HG02884 (cell line): ENCODE data around the gene RAB34.

Source experiments
- ATAC-seq: cut with Tn5 transposase; IDR thresholded peaks from one replicate; pipeline ENCODE4 v1.9.1; 2021; ENCODE audit warnings: mild to moderate bottlenecking, moderate library complexity; ENCODE audit not compliant: unreplicated experiment

The RAB34 gene, protein sequence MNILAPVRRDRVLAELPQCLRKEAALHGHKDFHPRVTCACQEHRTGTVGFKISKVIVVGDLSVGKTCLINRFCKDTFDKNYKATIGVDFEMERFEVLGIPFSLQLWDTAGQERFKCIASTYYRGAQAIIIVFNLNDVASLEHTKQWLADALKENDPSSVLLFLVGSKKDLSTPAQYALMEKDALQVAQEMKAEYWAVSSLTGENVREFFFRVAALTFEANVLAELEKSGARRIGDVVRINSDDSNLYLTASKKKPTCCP

GRCh38 chr17:28717578-28718332, at the start of gene RAB34:
RAB34 (minus strand) TSS chr17:28717868; CDS start chr17:28717266, 602 bp downstream.
- no peak for ATAC-seq

DNA sequence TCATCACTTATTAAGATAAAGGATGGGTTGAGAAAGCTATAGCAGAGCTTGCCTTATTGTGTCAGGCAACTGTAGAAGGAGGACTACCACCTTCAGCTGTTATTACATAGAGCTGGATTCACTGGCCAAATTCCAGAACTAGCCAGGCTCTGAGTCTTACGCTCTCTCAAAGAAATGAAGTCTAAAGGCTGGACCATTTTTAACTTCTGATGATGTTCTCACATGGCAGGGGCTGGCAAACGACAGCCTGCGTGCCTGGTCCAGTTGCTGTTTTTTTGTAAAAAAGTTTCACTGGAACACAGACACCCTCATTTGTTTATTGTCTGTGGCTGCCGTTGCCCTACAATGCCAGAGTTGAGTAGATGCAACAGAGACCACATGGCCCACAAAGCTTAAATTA, 47.4 kb upstream of the RAB34 start:
- ATAC-seq, result no peak

- no peak for ATAC-seq
Observed at GRCh38 chr17:28763804-28764266, 46.2 kb upstream of the RAB34 start.

DNA sequence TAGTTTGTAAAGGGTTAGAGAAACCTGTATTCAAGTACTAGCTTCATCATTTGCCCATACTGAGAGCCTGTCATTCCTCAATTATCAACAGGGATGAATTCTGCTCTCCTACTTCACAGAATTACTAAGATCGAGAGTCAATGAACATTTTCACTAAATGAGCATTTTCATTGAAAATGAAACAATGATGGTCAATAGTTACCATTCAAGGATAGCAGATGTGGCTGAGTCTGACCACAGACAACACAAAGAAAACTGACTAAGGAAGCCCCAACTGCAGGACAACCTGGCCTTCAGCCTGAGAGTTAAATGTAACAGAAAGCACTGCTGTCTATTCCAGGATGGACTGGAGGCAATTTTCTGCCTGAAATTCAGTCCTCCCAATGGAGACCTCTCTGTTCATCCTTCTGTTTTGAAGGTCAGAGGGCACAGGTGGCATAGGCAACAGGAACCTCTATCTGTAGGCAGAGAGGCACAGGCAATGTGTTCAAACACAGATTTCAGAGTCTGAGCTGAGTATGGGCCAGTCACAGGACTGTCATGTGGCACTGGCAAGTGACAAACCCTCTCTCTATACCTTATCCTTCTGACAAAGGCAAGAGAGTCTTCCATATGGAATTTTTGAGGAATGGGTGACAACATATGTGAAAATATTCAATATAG, 45.6 kb upstream of the RAB34 start:
- no peak for ATAC-seq

DNA sequence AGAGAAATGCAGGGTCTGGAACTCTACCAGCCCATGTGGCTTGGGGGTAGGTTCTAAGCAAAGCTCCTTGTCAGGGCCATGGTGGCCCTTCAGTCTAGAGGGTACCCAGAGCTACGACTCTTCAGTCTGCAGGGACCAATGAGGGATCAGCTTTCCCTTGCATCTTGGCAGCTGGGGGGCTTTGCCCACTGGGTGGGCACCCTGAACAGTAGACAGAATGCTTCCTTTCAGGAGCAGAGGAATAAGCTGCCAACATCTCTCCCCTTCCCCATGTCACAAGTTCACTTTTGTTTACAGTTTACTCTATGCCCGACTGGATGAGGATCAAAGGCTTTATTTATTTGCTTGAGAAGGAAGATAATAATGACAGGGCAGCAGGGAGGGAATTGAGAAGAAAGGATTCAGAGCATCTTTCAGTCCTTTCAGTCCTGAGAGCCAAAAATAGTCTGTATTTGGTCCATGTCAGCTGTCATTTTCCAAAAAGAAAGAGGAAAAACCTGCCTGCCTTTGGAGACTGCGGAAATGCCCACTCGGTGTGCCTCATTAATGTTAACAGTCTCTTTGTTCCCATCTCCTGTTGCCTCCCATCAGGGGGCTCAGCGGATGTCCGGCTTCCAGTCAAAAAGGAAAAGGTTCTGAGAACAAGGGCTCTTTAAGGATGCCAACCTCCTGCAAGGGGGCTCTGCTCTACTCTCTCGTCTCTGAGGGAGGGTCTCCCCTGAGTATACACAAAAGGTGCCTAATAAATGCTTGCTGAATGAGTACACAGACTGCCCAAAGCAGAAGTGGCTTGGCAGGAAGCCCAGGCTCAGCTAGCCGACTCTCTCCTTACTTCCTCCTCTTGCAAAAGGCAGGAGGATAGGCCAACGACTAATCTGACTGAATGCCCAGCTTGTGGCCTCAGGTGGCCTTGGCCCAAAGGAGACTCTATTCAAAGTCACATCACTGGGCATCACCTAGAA, 43.2 kb upstream of the RAB34 start:
- no peak for ATAC-seq

DNA sequence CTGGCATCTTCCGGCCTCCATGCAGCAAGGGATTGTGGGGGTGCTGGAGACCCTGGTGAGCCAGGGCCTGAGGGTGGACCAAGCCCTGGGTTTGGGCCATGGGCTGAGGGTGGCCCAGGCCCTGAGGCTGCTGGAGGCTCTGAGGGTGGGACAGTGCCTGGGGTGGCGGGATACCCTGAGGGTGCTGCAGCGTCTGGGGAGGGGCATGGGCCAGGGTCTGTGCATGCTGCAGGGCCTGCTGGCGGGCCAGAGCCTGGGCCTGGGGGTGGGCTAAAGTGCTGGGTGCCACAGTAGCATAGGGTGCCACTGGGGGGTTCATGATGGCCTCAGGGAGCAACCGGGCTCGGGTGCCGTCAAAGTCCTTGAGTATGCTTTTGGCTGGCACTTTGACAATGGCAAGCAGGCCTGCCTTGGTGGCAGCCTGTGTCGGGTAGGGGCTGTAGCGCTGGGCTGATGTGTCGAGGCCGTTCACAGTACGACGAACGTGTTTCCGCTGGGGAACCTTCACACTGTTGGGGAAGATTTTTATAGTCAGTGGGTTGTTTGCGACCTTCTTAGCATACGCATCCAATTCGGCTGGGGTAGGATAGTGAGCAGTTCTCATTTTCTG, 41.7 kb upstream of the RAB34 start:
- no peak for ATAC-seq

DNA sequence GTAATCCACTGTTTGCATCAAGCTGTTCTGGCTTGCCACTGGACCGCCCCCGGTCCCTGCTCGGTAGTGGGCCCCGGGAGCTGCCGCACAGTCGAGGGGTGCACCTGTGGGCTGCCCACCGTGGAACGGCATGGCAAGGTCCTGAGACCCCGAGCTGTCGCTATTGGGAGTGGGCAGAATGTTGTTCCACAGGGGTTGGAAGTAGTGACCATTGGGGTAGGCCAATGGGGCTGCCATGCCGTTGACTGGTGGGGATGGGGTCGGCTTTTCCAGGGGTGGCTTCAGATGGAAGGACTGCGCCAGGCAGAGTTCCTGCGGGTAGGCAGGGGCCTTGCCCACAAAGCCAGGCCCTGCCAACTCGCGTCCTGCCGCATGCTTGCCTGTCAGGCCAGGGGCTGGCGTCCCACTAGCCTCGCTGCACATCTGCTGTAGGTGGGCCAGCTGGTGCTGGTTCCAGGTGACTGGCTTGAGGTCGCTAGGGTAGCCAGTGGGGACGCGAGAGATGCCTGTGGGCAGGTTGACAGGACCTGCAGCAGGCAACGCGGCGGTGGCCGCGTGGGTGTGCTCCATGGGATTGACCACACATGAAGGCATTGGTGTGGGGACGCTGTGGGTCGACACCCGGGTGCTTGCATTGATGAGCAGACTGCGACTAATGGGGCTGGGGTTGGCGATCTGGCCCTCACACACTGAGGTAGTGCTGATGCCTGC, 40.9 kb upstream of the RAB34 start:
- ATAC-seq, result no peak

DNA sequence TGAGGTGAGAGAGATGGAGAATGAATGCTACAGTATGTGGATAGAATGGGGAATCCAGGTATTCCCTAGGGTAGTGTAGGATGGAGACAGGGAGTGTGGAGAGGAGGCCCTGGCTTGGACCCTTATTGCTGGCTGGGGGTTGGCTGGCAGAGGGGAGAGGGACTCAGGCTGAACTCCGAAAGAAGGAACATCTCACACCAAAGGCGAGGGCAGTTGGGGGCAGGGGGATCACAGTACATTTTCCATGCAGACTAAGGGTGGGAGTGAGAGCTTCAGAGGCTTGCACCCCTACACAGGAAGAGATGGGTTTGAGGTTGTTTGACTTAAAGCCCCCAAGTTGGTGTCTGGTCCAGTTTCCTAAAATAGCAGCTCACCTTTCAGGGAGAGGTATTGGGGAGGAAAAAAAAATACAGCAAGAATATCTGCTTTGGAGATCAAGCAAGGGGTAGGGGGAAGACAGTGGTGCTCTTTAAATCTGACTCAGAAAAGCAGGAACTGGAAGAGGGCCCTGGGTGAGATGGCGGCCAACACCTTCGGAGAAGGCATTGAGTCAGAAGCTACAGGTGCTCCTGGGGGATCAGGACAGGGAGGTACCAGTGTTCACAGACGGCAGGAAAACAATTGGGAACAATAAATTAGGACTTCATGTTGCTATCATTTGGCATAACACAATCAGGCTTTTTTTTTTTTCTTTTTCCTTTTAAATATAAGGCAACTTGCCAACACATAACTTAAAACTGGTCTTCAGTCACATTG, 38.6 kb upstream of the RAB34 start:
- no peak for ATAC-seq

- no peak for ATAC-seq
Observed at GRCh38 chr17:28755486-28755885, 37.8 kb upstream of the RAB34 start.

GRCh38 chr17:28751600-28752366, 34.1 kb upstream of the RAB34 start:
- no peak for ATAC-seq

DNA sequence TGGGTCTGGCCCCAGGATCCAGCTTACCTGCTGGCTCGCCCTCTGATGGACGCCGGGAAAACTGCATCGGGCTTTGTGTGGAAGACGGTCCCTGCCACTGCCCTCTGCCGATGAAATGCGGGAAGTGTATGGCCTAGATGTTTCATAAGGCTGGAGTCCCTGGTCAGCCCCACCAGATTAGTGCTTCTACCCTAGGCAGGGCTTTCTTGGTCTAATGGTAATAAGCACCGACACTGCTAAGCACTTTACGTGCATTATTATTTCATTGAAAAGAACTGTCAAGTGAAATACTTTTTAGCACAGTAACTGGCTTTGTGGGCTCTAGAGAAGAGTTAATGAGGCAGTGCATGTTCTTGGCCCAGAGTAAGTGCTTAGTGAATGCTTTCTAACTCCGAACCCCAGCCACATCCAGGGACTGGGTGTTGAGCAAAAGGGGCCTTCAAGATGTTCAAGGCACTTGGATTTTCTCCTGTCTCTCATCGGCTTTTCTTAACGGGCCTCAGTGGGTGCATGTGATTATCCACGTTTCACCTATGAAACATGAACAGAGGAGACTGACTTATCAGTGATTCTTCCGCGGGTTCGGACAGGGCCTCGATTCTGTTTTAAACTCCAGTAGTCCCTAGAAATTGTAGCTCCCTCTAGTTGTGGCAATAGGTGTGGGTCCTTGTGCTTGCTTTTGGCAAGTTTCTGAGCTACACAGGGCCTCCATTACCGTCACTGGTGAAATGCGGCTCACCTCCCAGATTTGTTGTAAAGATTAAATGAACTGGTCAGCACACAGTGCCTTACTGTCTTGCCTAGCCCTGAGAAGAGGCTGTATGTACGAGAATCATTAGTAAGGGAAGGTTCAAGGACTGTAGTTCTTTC, 32.7 kb upstream of the RAB34 start:
- no peak for ATAC-seq

DNA sequence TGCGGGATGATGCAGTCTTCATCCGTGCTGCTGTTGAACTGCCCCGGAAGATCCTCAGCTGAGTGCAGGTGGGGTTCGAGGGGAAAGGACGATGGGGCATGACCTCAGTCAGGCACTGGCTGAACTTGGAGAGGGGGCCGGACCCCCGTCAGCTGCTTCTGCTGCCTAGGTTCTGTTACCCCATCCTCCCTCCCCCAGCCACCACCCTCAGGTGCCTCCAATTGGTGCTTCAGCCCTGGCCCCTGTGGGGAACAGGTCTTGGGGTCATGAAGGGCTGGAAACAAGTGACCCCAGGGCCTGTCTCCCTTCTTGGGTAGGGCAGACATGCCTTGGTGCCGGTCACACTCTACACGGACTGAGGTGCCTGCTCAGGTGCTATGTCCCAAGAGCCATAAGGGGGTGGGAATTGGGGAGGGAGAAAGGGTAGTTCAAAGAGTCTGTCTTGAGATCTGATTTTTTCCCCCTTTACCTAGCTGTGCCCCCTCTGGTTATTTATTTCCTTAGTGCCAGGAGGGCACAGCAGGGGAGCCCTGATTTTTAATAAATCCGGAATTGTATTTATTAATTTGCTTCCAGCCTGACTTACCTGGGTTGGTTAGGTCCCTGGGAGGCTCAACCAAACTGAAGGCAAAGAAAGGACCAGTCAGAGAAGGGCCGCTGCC, 32.0 kb upstream of the RAB34 start:
- no peak for ATAC-seq

DNA sequence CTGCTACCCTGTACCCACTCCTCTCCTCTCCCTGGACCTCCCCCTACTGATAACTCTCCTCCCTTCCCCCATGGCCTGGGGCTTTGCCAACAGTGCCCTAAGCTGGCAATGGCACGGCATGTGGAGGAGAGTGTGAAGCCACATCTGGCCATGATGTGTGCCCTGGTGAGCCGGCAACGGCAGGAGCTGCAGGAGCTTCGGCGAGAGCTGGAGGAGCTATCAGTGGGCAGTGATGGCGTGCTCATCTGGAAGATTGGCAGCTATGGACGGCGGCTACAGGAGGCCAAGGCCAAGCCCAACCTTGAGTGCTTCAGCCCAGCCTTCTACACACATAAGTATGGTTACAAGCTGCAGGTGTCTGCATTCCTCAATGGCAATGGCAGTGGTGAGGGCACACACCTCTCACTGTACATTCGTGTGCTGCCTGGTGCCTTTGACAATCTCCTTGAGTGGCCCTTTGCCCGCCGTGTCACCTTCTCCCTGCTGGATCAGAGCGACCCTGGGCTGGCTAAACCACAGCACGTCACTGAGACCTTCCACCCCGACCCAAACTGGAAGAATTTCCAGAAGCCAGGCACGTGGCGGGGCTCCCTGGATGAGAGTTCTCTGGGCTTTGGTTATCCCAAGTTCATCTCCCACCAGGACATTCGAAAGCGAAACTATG, 31.3 kb upstream of the RAB34 start:
- ATAC-seq, result no peak

DNA sequence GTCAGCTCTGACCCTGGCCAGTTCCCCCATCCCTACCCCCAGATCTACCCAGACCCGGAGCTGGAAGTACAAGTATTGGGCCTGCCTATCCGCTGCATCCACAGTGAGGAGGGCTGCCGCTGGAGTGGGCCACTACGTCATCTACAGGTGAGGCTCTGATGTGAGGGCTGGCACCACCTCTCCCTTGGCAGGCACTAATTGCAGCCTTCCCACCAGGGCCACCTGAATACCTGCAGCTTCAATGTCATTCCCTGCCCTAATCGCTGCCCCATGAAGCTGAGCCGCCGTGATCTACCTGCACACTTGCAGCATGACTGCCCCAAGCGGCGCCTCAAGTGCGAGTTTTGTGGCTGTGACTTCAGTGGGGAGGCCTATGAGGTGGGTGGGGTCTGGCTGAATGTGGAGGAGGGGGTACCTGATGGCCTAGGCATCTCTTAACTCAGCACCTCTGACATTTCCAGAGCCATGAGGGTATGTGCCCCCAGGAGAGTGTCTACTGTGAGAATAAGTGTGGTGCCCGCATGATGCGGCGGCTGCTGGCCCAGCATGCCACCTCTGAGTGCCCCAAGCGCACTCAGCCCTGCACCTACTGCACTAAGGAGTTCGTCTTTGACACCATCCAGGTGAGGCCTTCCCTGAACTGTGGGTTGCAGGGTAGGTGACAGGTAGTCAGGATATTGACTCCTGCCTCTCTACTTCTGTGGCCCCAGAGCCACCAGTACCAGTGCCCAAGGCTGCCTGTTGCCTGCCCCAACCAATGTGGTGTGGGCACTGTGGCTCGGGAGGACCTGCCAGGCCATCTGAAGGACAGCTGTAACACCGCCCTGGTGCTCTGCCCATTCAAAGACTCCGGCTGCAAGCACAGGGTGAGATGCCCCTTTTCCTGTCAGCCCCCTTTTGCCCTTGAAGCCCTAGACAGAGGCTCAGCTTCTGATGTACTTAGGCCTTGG, 30.4 kb upstream of the RAB34 start:
- no peak for ATAC-seq

DNA sequence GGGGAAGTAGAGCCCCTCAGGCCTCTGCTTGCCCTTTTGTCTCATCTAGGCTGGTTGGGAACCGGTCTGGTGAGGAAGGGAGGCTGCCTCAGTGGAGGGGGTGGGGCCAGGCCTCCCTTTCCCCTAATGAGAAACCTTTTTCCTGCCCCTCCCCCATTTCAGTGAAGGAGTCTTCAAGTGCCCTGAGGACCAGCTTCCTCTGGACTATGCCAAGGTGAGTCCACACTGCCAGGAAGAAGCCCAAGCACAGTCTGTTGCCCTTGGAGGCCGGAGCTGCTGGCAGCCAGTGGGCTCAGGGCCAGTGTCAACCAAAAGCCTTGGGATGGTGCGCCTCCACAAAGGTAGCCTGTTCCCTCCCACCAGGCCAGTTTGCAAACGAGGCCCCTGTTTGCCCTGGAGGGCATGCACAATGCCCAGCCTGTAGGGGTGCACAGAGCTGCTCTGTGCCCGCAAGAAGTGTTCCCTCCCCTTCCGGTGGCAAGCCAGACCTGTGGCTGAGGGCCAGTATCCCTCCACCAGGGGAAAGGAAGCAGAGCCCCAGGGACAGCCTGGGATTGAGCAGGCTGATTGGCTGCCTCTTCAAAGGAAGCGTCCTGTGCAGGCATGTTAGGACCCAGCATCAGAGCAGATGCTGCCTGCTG, 29.5 kb upstream of the RAB34 start:
- no peak for ATAC-seq
